Measurements from ENCODE around the gene ROR2.
A peak's percentile ranks its signal among the peaks of the same experiment; 100 is the strongest.
"Not testable (repeated sequence)": the region's sequence is repeated elsewhere in the genome, so short reads cannot be mapped to it uniquely, and the experiment has no call there.

Gene ROR2

GRCh38 chr9:91920630-91921350 lies 29.2 kb downstream of the ROR2 start:
- no peak for DNase-seq

- no peak for DNase-seq
These were observed 30.4 kb downstream of the ROR2 start for GRCh38 chr9:91919621-91920020.

GRCh38 chr9:91917436-91917835 lies 32.6 kb downstream of the ROR2 start:
- no peak for DNase-seq

- DNase-seq = no peak
These were observed 34.3 kb downstream of the ROR2 start for GRCh38 chr9:91915524-91916263.

GRCh38 chr9:91914937-91915336 lies 35.1 kb downstream of the ROR2 start:
- DNase-seq = no peak

GRCh38 chr9:91914404-91914803 lies 35.6 kb downstream of the ROR2 start:
- DNase-seq = no peak

GRCh38 chr9:91913986-91914385 lies 36.0 kb downstream of the ROR2 start:
- no peak for DNase-seq

GRCh38 chr9:91913096-91913495 lies 36.9 kb downstream of the ROR2 start:
- DNase-seq = no peak

- DNase-seq = no peak
These were observed 38.4 kb downstream of the ROR2 start for GRCh38 chr9:91911657-91912056.

- DNase-seq = not testable (repeated sequence)
These were observed 40.8 kb downstream of the ROR2 start for GRCh38 chr9:91909256-91909655.

- no peak for DNase-seq
These were observed 41.3 kb downstream of the ROR2 start for GRCh38 chr9:91908746-91909145.

GRCh38 chr9:91908293-91908623 lies 41.8 kb downstream of the ROR2 start:
- no peak for DNase-seq

GRCh38 chr9:91907484-91908292 lies 42.3 kb downstream of the ROR2 start:
- DNase-seq = no peak

- peak; percentile 20 for DNase-seq
These were observed 44.0 kb downstream of the ROR2 start for GRCh38 chr9:91905991-91906469.

GRCh38 chr9:91905237-91905650 lies 44.8 kb downstream of the ROR2 start:
- DNase-seq = no peak

- no peak for DNase-seq
These were observed 45.3 kb downstream of the ROR2 start for GRCh38 chr9:91904588-91905236.

- DNase-seq = no peak
These were observed 46.7 kb downstream of the ROR2 start for GRCh38 chr9:91903126-91903911.

GRCh38 chr9:91902475-91903125 lies 47.4 kb downstream of the ROR2 start:
- DNase-seq = no peak

GRCh38 chr9:91900797-91901177 lies 49.2 kb downstream of the ROR2 start:
- no peak for DNase-seq

- DNase-seq = no peak
These were observed 49.8 kb downstream of the ROR2 start for GRCh38 chr9:91900055-91900796.

GRCh38 chr9:91899594-91899993 lies 50.4 kb downstream of the ROR2 start:
- no peak for DNase-seq
